ENCODE results near the gene CTLA4. TPM values are rescaled to one million over a fixed set of nuclear protein-coding genes. Genes with fewer than 3 reads are reported as not detected.

Gene CTLA4
- polyA plus RNA-seq, 3 donors, result 0.08 TPM; not detected in 2

DNA sequence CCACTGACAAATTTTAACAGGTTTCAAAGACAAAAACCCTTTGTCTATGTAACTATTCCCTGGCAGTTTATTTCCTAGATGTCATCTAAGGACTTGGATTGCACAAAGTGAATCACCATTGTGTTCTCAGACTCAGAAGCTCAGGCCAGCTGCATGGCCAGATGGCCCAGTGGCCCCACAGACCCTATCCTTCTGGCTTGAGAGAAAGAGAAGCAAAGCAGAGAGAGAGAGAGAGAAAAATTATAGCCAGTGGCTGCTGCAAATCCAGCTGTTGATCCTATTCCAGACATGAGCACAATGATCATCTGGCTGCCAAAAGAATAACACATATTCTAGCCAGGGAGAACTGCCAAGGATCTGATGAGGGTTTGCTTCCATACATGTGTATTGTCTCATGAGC is 25.8 kb downstream of the CTLA4 start:
- H3K9me3 Mint-ChIP-seq, result peaks cover 0 to 2% (median 0%) of the 10 kb centered on the region in 7 donors
- no peak overlapping the region for H3K4me2 ChIP-seq (replicated peaks; ENCODE audit: extremely low read depth, low read length, poor library complexity, severe bottlenecking)
- no peaks in the 10 kb centered on the region for H4K20me1 ChIP-seq (ENCODE audit: insufficient read depth, low read length)
- H3K27ac Mint-ChIP-seq, result peak overlapping the region in 1 of 7 donors; percentile 75
- no peak overlapping the region for H3K27ac ChIP-seq (ENCODE audit: low read depth in 1 of 2, low read length in 2 of 2)
- intact Hi-C loops (cut with micrococcal nuclease), result loop anchor here in 1 of 2 donors (10.0 kb wide), 1 partner anchor 239 kb away; no protein-coding TSS in a partner anchor
- H3K4me3 ChIP-seq (replicated peaks in 1 of 3; ENCODE audit: low read depth in 2 of 3, low read length in 3 of 3), result no peak overlapping the region
- no peaks in the 10 kb centered on the region for H3K79me2 ChIP-seq (ENCODE audit: insufficient read depth, low read length)
- TF ChIP-seq, protein P1, sequence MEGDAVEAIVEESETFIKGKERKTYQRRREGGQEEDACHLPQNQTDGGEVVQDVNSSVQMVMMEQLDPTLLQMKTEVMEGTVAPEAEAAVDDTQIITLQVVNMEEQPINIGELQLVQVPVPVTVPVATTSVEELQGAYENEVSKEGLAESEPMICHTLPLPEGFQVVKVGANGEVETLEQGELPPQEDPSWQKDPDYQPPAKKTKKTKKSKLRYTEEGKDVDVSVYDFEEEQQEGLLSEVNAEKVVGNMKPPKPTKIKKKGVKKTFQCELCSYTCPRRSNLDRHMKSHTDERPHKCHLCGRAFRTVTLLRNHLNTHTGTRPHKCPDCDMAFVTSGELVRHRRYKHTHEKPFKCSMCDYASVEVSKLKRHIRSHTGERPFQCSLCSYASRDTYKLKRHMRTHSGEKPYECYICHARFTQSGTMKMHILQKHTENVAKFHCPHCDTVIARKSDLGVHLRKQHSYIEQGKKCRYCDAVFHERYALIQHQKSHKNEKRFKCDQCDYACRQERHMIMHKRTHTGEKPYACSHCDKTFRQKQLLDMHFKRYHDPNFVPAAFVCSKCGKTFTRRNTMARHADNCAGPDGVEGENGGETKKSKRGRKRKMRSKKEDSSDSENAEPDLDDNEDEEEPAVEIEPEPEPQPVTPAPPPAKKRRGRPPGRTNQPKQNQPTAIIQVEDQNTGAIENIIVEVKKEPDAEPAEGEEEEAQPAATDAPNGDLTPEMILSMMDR (IDR thresholded peaks at IDR 0.05), result no peak
- H2AFZ ChIP-seq (ENCODE audit: insufficient read depth, low read depth, low read length, poor library complexity, severe bottlenecking), result no peak overlapping the region
- H3K27me3 Mint-ChIP-seq (ENCODE audit: low read depth in 3 of 3), result no peaks in the 10 kb centered on the region
- no peaks in the 10 kb centered on the region for H3K9me3 ChIP-seq (replicated peaks in 1 of 2; ENCODE audit: control insufficient read depth in 1 of 2, insufficient read depth in 1 of 2, low read length in 2 of 2)
- peaks cover 90 to 96% of the 10 kb centered on the region in 2 donors for H3K4me1 ChIP-seq (ENCODE audit: control insufficient read depth in 1 of 2, insufficient read depth in 2 of 2, low read length in 2 of 2)
- H3K27me3 ChIP-seq (ENCODE audit: control insufficient read depth in 2 of 2, insufficient read depth in 2 of 2, low read length in 2 of 2), result no peaks in the 10 kb centered on the region
- H3K36me3 Mint-ChIP-seq, result peaks cover 5 to 10% of the 10 kb centered on the region in 2 donors
- peaks cover 85% of the 10 kb centered on the region for H3K4me1 Mint-ChIP-seq
- H3K4me3 Mint-ChIP-seq, result no peak overlapping the region
- peak in 1 of 3 donors; percentile 17 for DNase-seq
- no peak overlapping the region for H3K9ac ChIP-seq (ENCODE audit: insufficient read depth, low read length, poor library complexity, severe bottlenecking)
- no peaks in the 10 kb centered on the region for H3K36me3 ChIP-seq (replicated peaks in 1 of 2; ENCODE audit: control insufficient read depth in 1 of 2, insufficient read depth in 2 of 2, low read length in 2 of 2)

DNA sequence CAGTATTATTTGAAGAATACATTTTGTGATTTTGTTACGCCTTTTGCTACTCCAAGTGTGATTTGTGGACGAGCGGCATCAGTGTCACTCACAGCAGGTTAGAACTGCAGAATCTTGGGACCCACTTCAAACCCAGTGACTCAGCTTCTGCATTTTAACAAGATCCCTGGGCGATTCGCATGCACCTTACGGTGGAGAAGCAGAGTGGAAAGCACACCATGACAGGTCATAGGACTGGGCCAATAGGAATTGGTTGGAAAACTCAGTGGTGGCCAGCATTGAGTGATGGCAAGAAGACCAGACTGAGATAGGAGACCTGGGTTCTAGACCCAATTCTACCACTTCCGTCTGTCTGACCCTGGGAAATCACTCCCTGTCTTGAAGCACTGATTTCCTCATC is 26.3 kb downstream of the CTLA4 start:
- H3K4me3 ChIP-seq (replicated peaks in 1 of 3; ENCODE audit: low read depth in 2 of 3, low read length in 3 of 3), result no peak overlapping the region
- Mint-ChIP-seq H3K36me3 (peaks cover 5 to 10% of the 10 kb centered on the region in 2 donors), H3K4me1 (peaks cover 85% of the 10 kb centered on the region), H3K27ac (no peak overlapping the region), H3K27me3 (ENCODE audit: low read depth in 3 of 3) (no peaks in the 10 kb centered on the region), H3K4me3 (peak overlapping the region in 1 of 2 donors; percentile 15), H3K9me3 (peaks cover 0 to 2% (median 0%) of the 10 kb centered on the region in 7 donors)
- H3K79me2 ChIP-seq (ENCODE audit: insufficient read depth, low read length), result no peaks in the 10 kb centered on the region
- TF ChIP-seq, protein P1 (IDR thresholded peaks at IDR 0.05), result no peak
- no peaks in the 10 kb centered on the region for H4K20me1 ChIP-seq (ENCODE audit: insufficient read depth, low read length)
- H3K9ac ChIP-seq (ENCODE audit: insufficient read depth, low read length, poor library complexity, severe bottlenecking), result no peak overlapping the region
- H2AFZ ChIP-seq (ENCODE audit: insufficient read depth, low read depth, low read length, poor library complexity, severe bottlenecking), result no peak overlapping the region
- H3K4me1 ChIP-seq (ENCODE audit: control insufficient read depth in 1 of 2, insufficient read depth in 2 of 2, low read length in 2 of 2), result peaks cover 90 to 96% of the 10 kb centered on the region in 2 donors
- H3K36me3 ChIP-seq (replicated peaks in 1 of 2; ENCODE audit: control insufficient read depth in 1 of 2, insufficient read depth in 2 of 2, low read length in 2 of 2), result no peaks in the 10 kb centered on the region
- no peak overlapping the region for H3K27ac ChIP-seq (ENCODE audit: low read depth in 1 of 2, low read length in 2 of 2)
- H3K9me3 ChIP-seq (replicated peaks in 1 of 2; ENCODE audit: control insufficient read depth in 1 of 2, insufficient read depth in 1 of 2, low read length in 2 of 2), result no peaks in the 10 kb centered on the region
- intact Hi-C loops (cut with micrococcal nuclease), result loop anchor here in 1 of 2 donors (10.0 kb wide), 1 partner anchor 239 kb away; no protein-coding TSS in a partner anchor
- WGBS (ENCODE audit: insufficient coverage), result 95% methylated on average over 4 of the region's 7 CpGs
- peak in 1 of 3 donors; percentile 41 for DNase-seq
- H3K27me3 ChIP-seq (ENCODE audit: control insufficient read depth in 2 of 2, insufficient read depth in 2 of 2, low read length in 2 of 2), result no peaks in the 10 kb centered on the region
- H3K4me2 ChIP-seq (replicated peaks; ENCODE audit: extremely low read depth, low read length, poor library complexity, severe bottlenecking), result no peak overlapping the region

Data from CD14-positive monocyte (primary cell).